CD4-positive, alpha-beta T cell (primary cell): ENCODE results near the gene CACNG6. TPM values are rescaled to one million over a fixed set of nuclear protein-coding genes. Genes with fewer than 3 reads are reported as not detected.

Experiments
- ATAC-seq: fragments of 200-7000 bp; cut with Tn5 transposase; one replicate; pipeline ENCODE4 v1.10.0; 2022; ENCODE audit warnings: mild to moderate bottlenecking; ENCODE audit not compliant: poor library complexity
- CTCF ChIA-PET: fragments of 350-600 bp; sonication (Branson Sonifier 250); formaldehyde crosslinking; loops from one replicate; lab custom pipeline; 2021; ENCODE audit warnings: antibody characterized with exemption, inconsistent platforms; lab: Charles Lee
- POLR2A ChIA-PET: fragments of 350-600 bp; sonication (Branson Sonifier 250); formaldehyde crosslinking; loops from one replicate; lab custom pipeline; 2021; ENCODE audit warnings: antibody characterized with exemption, inconsistent platforms; lab: Charles Lee
- DNase-seq, 14 experiments: peaks; one replicate each; pipeline ENCODE4 v3.0.0-alpha.2; 2013 to 2020; ENCODE audit warnings: mixed read lengths in 2 of 14
- H3K27ac ChIP-seq, 2 donors: one replicate each; pipeline versions ENCODE4 v1.5.1 to v1.7.0; 2013; ENCODE audit warnings: low read length in 2 of 2, low read depth in 1 of 2, mild to moderate bottlenecking in 1 of 2
- H3K27me3 ChIP-seq, 2 experiments: 1 replicate in 1 of 2; 2 replicates in 1 of 2; pipeline versions ENCODE4 v1.6.1 to v1.7.0; 2013; ENCODE audit warnings: low read length in 2 of 2, control low read depth in 1 of 2, mild to moderate bottlenecking in 1 of 2, moderate library complexity in 1 of 2; ENCODE audit not compliant: insufficient read depth in 2 of 2, control insufficient read depth in 1 of 2
- H3K36me3 ChIP-seq: one replicate; pipeline ENCODE4 v1.6.1; 2013; ENCODE audit warnings: low read length, control low read depth; ENCODE audit not compliant: insufficient read depth
- H3K4me1 ChIP-seq: one replicate; pipeline ENCODE4 v1.6.1; 2013; ENCODE audit warnings: low read length, control low read depth; ENCODE audit not compliant: insufficient read depth
- H3K4me3 ChIP-seq: one replicate; pipeline ENCODE4 v1.5.1; 2013; ENCODE audit warnings: mild to moderate bottlenecking, low read length, moderate library complexity
- H3K9me3 ChIP-seq, 2 experiments: 1 replicate in 1 of 2; 2 replicates in 1 of 2; pipeline versions ENCODE4 v1.6.1 to v1.7.0; 2013; ENCODE audit warnings: low read length in 2 of 2, mild to moderate bottlenecking in 2 of 2, control low read depth in 1 of 2, moderate library complexity in 1 of 2; ENCODE audit not compliant: control insufficient read depth in 1 of 2, insufficient read depth in 1 of 2
- H3K27ac Mint-ChIP-seq: one replicate; pipeline ENCODE4 v1.8.0; 2020; ENCODE audit warnings: mixed read lengths
- H3K27me3 Mint-ChIP-seq: one replicate; pipeline ENCODE4 v1.8.0; 2021; ENCODE audit warnings: mixed read lengths
- H3K36me3 Mint-ChIP-seq: one replicate; pipeline ENCODE4 v1.8.0; 2021; ENCODE audit warnings: low read depth, mixed read lengths
- H3K4me1 Mint-ChIP-seq: one replicate; pipeline ENCODE4 v1.8.0; 2021; ENCODE audit warnings: low read depth, mixed read lengths
- H3K4me3 Mint-ChIP-seq: one replicate; pipeline ENCODE4 v1.8.0; 2020; ENCODE audit warnings: mild to moderate bottlenecking, mixed read lengths
- H3K9me3 Mint-ChIP-seq: one replicate; pipeline ENCODE4 v1.8.0; 2020; ENCODE audit warnings: mixed read lengths
- intact Hi-C, 2 experiments: fragments of 100-400 bp; cut with DNase I in 1 of 2; cut with micrococcal nuclease in 1 of 2; formaldehyde crosslinking; loops; one replicate each; pipeline versions ENCODE4 v1.15.1 to v1.9.0; 2023 to 2025; cut with DNase I, micrococcal nuclease
- total RNA-seq, 174 experiments: library from RNA in 2 of 174; stranded (reverse) in 2 of 174; gene quantifications; one replicate each; pipeline ENCODE4 v1.2.3 and lab custom pipeline; 2021 to 2026
- TF ChIP-seq, protein P1 (sequence below): fragments of 200-600 bp; IDR thresholded peaks from one replicate; pipeline ENCODE4 v1.8.0; 2022; ENCODE audit warnings: antibody characterized with exemption, mild to moderate bottlenecking

Gene CACNG6
- total RNA-seq, 2 experiments from 2014 or later, result not detected

DNA sequence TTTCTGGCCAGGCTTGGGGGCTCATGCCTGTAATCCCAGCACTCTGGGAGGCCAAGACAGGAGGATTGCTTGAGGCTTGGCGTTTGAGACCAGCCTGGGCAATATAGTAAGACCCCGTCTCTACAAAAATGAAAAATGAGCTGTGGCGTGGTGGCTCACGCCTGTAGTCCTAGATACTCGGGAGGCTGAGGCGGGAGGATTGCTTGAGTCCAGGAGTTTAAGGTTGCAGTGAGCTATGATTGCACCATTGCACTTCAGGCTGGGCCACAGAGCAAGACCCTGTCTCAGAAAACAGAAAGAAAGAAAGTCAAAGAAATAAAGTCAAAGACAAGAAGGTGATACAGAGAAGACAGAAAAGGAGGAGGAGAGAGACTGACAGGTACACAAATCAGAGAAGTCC lies 2.5 kb upstream of the CACNG6 start:
- Histone ChIP-seq H3K4me3 (no peak overlapping the region), H3K27ac (no peak overlapping the region), H3K36me3 (no peaks in the 10 kb centered on the region), H3K9me3 (peaks cover 0 to 10% of the 10 kb centered on the region in 2 experiments), H3K4me1 (peaks cover 9% of the 10 kb centered on the region), H3K27me3 (peaks cover 27 to 33% of the 10 kb centered on the region in 2 experiments)
- Mint-ChIP-seq H3K27ac (no peak overlapping the region), H3K9me3 (no peaks in the 10 kb centered on the region), H3K36me3 (no peaks in the 10 kb centered on the region), H3K4me3 (no peak overlapping the region), H3K4me1 (peaks cover 4% of the 10 kb centered on the region), H3K27me3 (peaks cover 29% of the 10 kb centered on the region)
- TF ChIP-seq, protein P1, sequence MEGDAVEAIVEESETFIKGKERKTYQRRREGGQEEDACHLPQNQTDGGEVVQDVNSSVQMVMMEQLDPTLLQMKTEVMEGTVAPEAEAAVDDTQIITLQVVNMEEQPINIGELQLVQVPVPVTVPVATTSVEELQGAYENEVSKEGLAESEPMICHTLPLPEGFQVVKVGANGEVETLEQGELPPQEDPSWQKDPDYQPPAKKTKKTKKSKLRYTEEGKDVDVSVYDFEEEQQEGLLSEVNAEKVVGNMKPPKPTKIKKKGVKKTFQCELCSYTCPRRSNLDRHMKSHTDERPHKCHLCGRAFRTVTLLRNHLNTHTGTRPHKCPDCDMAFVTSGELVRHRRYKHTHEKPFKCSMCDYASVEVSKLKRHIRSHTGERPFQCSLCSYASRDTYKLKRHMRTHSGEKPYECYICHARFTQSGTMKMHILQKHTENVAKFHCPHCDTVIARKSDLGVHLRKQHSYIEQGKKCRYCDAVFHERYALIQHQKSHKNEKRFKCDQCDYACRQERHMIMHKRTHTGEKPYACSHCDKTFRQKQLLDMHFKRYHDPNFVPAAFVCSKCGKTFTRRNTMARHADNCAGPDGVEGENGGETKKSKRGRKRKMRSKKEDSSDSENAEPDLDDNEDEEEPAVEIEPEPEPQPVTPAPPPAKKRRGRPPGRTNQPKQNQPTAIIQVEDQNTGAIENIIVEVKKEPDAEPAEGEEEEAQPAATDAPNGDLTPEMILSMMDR, result no peak
- CTCF ChIA-PET, result no interaction called here
- no peak for DNase-seq
- intact Hi-C loops, result no loop called here
- no peak for ATAC-seq
- POLR2A ChIA-PET, result no interaction called here

GRCh38 chr19:53989600-53990533 lies 1.6 kb upstream of the CACNG6 start:
- Mint-ChIP-seq H3K4me1 (peaks cover 4% of the 10 kb centered on the region), H3K27me3 (peaks cover 37% of the 10 kb centered on the region), H3K4me3 (no peak overlapping the region), H3K9me3 (no peaks in the 10 kb centered on the region), H3K36me3 (no peaks in the 10 kb centered on the region), H3K27ac (no peak overlapping the region)
- TF ChIP-seq, protein P1, result no peak
- no peak overlapping the region for H3K27ac ChIP-seq
- intact Hi-C loops, result no loop called here
- ChIA-PET POLR2A (no interaction called here), CTCF (no interaction called here)
- peaks cover 9% of the 10 kb centered on the region for H3K4me1 ChIP-seq
- ATAC-seq (no peak), DNase-seq (no peak)
- H3K27me3 ChIP-seq, result peaks cover 29 to 41% of the 10 kb centered on the region in 2 experiments
- H3K36me3 ChIP-seq, result no peaks in the 10 kb centered on the region
- H3K9me3 ChIP-seq, result peaks cover 0 to 4% of the 10 kb centered on the region in 2 experiments
- H3K4me3 ChIP-seq, result no peak overlapping the region

DNA sequence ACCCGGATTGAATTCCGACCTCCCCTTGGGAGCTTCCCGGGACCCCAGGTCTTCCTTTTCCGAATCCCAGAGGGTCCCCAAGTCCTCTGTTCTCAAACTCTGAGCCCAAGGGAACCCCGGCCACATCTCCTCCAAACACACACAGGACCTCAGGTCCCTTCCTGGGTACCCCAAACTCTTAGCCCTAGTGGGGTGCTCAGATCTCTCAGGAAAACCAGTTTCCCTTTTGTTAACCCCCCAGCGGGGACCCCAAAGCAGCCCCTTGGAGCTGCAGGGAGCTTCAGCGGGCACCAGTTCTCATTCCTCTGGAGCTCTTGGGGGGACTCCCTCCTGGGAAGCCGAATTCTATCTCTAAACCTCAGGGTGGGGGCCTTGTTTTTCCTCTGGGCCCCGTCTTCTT lies 774 bp downstream of the CACNG6 start:
- H3K4me3 Mint-ChIP-seq, result no peak overlapping the region
- H3K4me1 Mint-ChIP-seq, result peaks cover 4% of the 10 kb centered on the region
- Histone ChIP-seq H3K36me3 (no peaks in the 10 kb centered on the region), H3K4me3 (no peak overlapping the region), H3K9me3 (peaks cover 0 to 4% of the 10 kb centered on the region in 2 experiments), H3K27ac (no peak overlapping the region), H3K4me1 (peaks cover 9% of the 10 kb centered on the region), H3K27me3 (peaks cover 33 to 47% of the 10 kb centered on the region in 2 experiments)
- H3K27me3 Mint-ChIP-seq, result peaks cover 58% of the 10 kb centered on the region
- no peaks in the 10 kb centered on the region for H3K9me3 Mint-ChIP-seq
- ChIA-PET CTCF (no interaction called here), POLR2A (no interaction called here)
- no peak overlapping the region for H3K27ac Mint-ChIP-seq
- intact Hi-C loops, result no loop called here
- no peaks in the 10 kb centered on the region for H3K36me3 Mint-ChIP-seq
- ATAC-seq, result no peak
- no peak for DNase-seq
- TF ChIP-seq, protein P1, result no peak
